CD14-positive monocyte (primary cell): ENCODE results near the gene SCUBE1. TPM values are rescaled to one million over a fixed set of nuclear protein-coding genes. Genes with fewer than 3 reads are reported as not detected.
A peak's percentile ranks its signal among the peaks of the same experiment; 100 is the strongest.

ENCODE experiments used
- DNase-seq, 3 donors: peaks; one replicate each; pipeline ENCODE4 v3.0.0-alpha.2; 2011 to 2022
- H2AFZ ChIP-seq: 2 replicates; pipeline ENCODE4 v1.6.0; 2012; ENCODE audit warnings: mild to moderate bottlenecking, low read depth, low read length, inconsistent platforms; ENCODE audit not compliant: insufficient read depth, poor library complexity, severe bottlenecking
- H3K27ac ChIP-seq, 2 donors: 1 replicate in 1 of 2; 2 replicates in 1 of 2; pipeline ENCODE4 v1.5.1; 2012 to 2013; ENCODE audit warnings: low read length in 2 of 2, control low read depth in 1 of 2, inconsistent platforms in 1 of 2, low read depth in 1 of 2, mild to moderate bottlenecking in 1 of 2
- H3K27me3 ChIP-seq, 2 donors: one replicate each; pipeline versions ENCODE4 v1.6.0 to v1.6.1; 2011 to 2013; ENCODE audit warnings: low read length in 2 of 2; ENCODE audit not compliant: control insufficient read depth in 2 of 2, insufficient read depth in 2 of 2
- H3K36me3 ChIP-seq, 2 donors: replicated peaks in 1 of 2; 1 replicate in 1 of 2; 2 replicates in 1 of 2; pipeline versions ENCODE4 v1.5.1 to v1.6.1; 2012 to 2013; ENCODE audit warnings: low read length in 2 of 2, control low read depth in 1 of 2, inconsistent platforms in 1 of 2, mild to moderate bottlenecking in 1 of 2; ENCODE audit not compliant: insufficient read depth in 2 of 2, control insufficient read depth in 1 of 2
- H3K4me1 ChIP-seq, 2 donors: 1 replicate in 1 of 2; 2 replicates in 1 of 2; pipeline versions ENCODE4 v1.5.1 to v1.6.1; 2012 to 2013; ENCODE audit warnings: low read length in 2 of 2, control low read depth in 1 of 2, inconsistent platforms in 1 of 2, mild to moderate bottlenecking in 1 of 2, moderate library complexity in 1 of 2; ENCODE audit not compliant: insufficient read depth in 2 of 2, control insufficient read depth in 1 of 2
- H3K4me2 ChIP-seq: replicated peaks from 2 replicates; pipeline ENCODE3; 2012; ENCODE audit warnings: low read length, moderate library complexity, mild to moderate bottlenecking; ENCODE audit not compliant: poor library complexity, severe bottlenecking; ENCODE audit errors: extremely low read depth
- H3K4me3 ChIP-seq, 3 experiments: fragments of 200-600 bp in 1 of 3; sonication (generic) in 1 of 3; replicated peaks in 1 of 3; 1 replicate in 2 of 3; 2 replicates in 1 of 3; pipeline ENCODE4 v1.5.1; 2011 to 2013; ENCODE audit warnings: low read length in 3 of 3, mild to moderate bottlenecking in 3 of 3, control low read depth in 2 of 3, low read depth in 2 of 3, inconsistent platforms in 1 of 3, moderate library complexity in 1 of 3
- H3K79me2 ChIP-seq: 2 replicates; pipeline ENCODE4 v1.6.0; 2012; ENCODE audit warnings: mild to moderate bottlenecking, control low read depth, inconsistent platforms, low read length, moderate library complexity; ENCODE audit not compliant: insufficient read depth
- H3K9ac ChIP-seq: 2 replicates; pipeline ENCODE4 v1.6.0; 2017; ENCODE audit warnings: low read length, mild to moderate bottlenecking; ENCODE audit not compliant: insufficient read depth, poor library complexity, severe bottlenecking
- H3K9me3 ChIP-seq, 2 donors: replicated peaks in 1 of 2; 1 replicate in 1 of 2; 2 replicates in 1 of 2; pipeline versions ENCODE4 v1.5.1 to v1.6.1; 2012 to 2013; ENCODE audit warnings: low read length in 2 of 2, control low read depth in 1 of 2; ENCODE audit not compliant: control insufficient read depth in 1 of 2, insufficient read depth in 1 of 2
- H4K20me1 ChIP-seq: 2 replicates; pipeline ENCODE4 v1.6.0; 2012; ENCODE audit warnings: mild to moderate bottlenecking, low read length, control low read depth, moderate library complexity; ENCODE audit not compliant: insufficient read depth
- H3K27ac Mint-ChIP-seq, 7 donors: one replicate each; pipeline ENCODE4 v1.8.0; 2020; ENCODE audit warnings: mild to moderate bottlenecking in 7 of 7, mixed read lengths in 7 of 7, moderate library complexity in 6 of 7, inconsistent platforms in 2 of 7
- H3K27me3 Mint-ChIP-seq, 3 donors: one replicate each; pipeline ENCODE4 v1.8.0; 2021 to 2022; ENCODE audit warnings: low read depth in 3 of 3, mild to moderate bottlenecking in 3 of 3, mixed read lengths in 3 of 3, moderate library complexity in 3 of 3, inconsistent platforms in 1 of 3
- H3K36me3 Mint-ChIP-seq, 2 donors: one replicate each; pipeline ENCODE4 v1.8.0; 2020; ENCODE audit warnings: mixed read lengths in 2 of 2, inconsistent platforms in 1 of 2, mild to moderate bottlenecking in 1 of 2
- H3K4me1 Mint-ChIP-seq: one replicate; pipeline ENCODE4 v1.8.0; 2020; ENCODE audit warnings: mild to moderate bottlenecking, mixed read lengths
- H3K4me3 Mint-ChIP-seq, 2 donors: one replicate each; pipeline ENCODE4 v1.8.0; 2020; ENCODE audit warnings: mild to moderate bottlenecking in 2 of 2, mixed read lengths in 2 of 2, moderate library complexity in 1 of 2
- H3K9me3 Mint-ChIP-seq, 7 donors: one replicate each; pipeline ENCODE4 v1.8.0; 2020 to 2022; ENCODE audit warnings: mixed read lengths in 7 of 7, mild to moderate bottlenecking in 6 of 7, moderate library complexity in 6 of 7, inconsistent platforms in 2 of 7
- CTCF ChIP-seq: fragments of 200-600 bp; IDR thresholded peaks from one replicate; pipeline ENCODE4 v1.8.0; 2022; ENCODE audit warnings: antibody characterized with exemption, mild to moderate bottlenecking
- WGBS: methylation state at CpG from one replicate; pipeline ENCODE4 v1.1.5; 2013; ENCODE audit warnings: missing lambda C conversion rate; ENCODE audit not compliant: insufficient coverage; 5-methylcytosine and 5-hydroxymethylcytosine counted together
- intact Hi-C, 2 donors: fragments of 100-400 bp; cut with micrococcal nuclease; formaldehyde crosslinking; loops; one replicate each; pipeline versions ENCODE4 v1.15.0 to v1.15.1; 2023
- polyA plus RNA-seq, 3 donors: library from polyadenylated mRNA; depleted of rRNA in 1 of 3; unstranded in 2 of 3; stranded (reverse) in 1 of 3; fragments of 300-500 nt in 2 of 3; fragments of >200 nt in 1 of 3; fragmentation: Illumina TruSeq in 2 of 3; gene quantifications; 1 replicate in 2 of 3; 2 replicates in 1 of 3; pipeline ENCODE4 v1.2.3, GENCODE V29; 2012 to 2021

Gene SCUBE1
- polyA plus RNA-seq, 3 donors: 0.20 to 0.32 (median 0.26) TPM

GRCh38 chr22:43153899-43154298, 189.3 kb downstream of the SCUBE1 start:
- H2AFZ ChIP-seq: no peak overlapping the region
- no peaks in the 10 kb centered on the region for H3K9me3 Mint-ChIP-seq
- peak overlapping the region; percentile 72 to 79 for H3K27ac ChIP-seq
- H3K4me2 ChIP-seq: peak overlapping the region; percentile 79
- H3K4me1 Mint-ChIP-seq: peaks cover 67% of the 10 kb centered on the region
- no peak for DNase-seq
- H3K27ac Mint-ChIP-seq: peak overlapping the region; percentile 86 to 96 (median 93)
- H3K4me3 ChIP-seq: peak overlapping the region; percentile 5 to 98 (median 98)
- TF ChIP-seq CTCF: no peak
- peaks cover 70 to 85% of the 10 kb centered on the region in 2 donors for H3K4me1 ChIP-seq
- intact Hi-C loops: loop anchor here in 1 of 2 donors (2.0 to 10.0 kb wide), 5 partner anchors 33 to 537 kb away; partner anchors contain the start of genes PACSIN2 and TTLL12
- H3K9me3 ChIP-seq: no peaks in the 10 kb centered on the region
- peaks cover 87% of the 10 kb centered on the region for H3K79me2 ChIP-seq
- H4K20me1 ChIP-seq: peaks cover 57% of the 10 kb centered on the region
- peaks cover 0 to 17% of the 10 kb centered on the region in 2 donors for H3K36me3 ChIP-seq
- H3K4me3 Mint-ChIP-seq: peak overlapping the region; percentile 49 to 100
- H3K36me3 Mint-ChIP-seq: peaks cover 0 to 24% of the 10 kb centered on the region in 2 donors
- H3K9ac ChIP-seq: peak overlapping the region; percentile 32
- H3K27me3 ChIP-seq: no peaks in the 10 kb centered on the region
- peaks cover 0 to 2% (median 0%) of the 10 kb centered on the region in 3 donors for H3K27me3 Mint-ChIP-seq
- 20% methylated on average over 1 of the region's 9 CpGs for WGBS

- peaks cover 0 to 12% of the 10 kb centered on the region in 2 donors for H3K36me3 ChIP-seq
- peak overlapping the region; percentile 83 for H3K9ac ChIP-seq
- H3K4me1 ChIP-seq: peaks cover 70 to 85% of the 10 kb centered on the region in 2 donors
- peaks cover 77% of the 10 kb centered on the region for H3K79me2 ChIP-seq
- WGBS: 3% methylated on average over 19 of the region's 22 CpGs
- peak in 2 of 3 donors; percentile 32 to 36 for DNase-seq
- no peaks in the 10 kb centered on the region for H3K9me3 Mint-ChIP-seq
- H3K4me3 ChIP-seq: peak overlapping the region; percentile 86 to 98 (median 98)
- no peaks in the 10 kb centered on the region for H3K9me3 ChIP-seq
- peaks cover 43% of the 10 kb centered on the region for H4K20me1 ChIP-seq
- no peaks in the 10 kb centered on the region for H3K27me3 ChIP-seq
- peak overlapping the region; percentile 80 to 95 (median 93) for H3K27ac Mint-ChIP-seq
- H2AFZ ChIP-seq: peak overlapping the region; percentile 88
- H3K4me2 ChIP-seq: peak overlapping the region; percentile 83
- no peak for TF ChIP-seq CTCF
- H3K27me3 Mint-ChIP-seq: no peaks in the 10 kb centered on the region
- peaks cover 67% of the 10 kb centered on the region for H3K4me1 Mint-ChIP-seq
- H3K36me3 Mint-ChIP-seq: peaks cover 0 to 18% of the 10 kb centered on the region in 2 donors
- peak overlapping the region; percentile 85 to 100 for H3K4me3 Mint-ChIP-seq
- intact Hi-C loops: loop anchor here in 1 of 2 donors (2.0 to 10.0 kb wide), 5 partner anchors 35 to 535 kb away; partner anchors contain the start of genes PACSIN2 and TTLL12
- H3K27ac ChIP-seq: peak overlapping the region; percentile 87 to 89
These were observed 190.7 kb downstream of the SCUBE1 start for GRCh38 chr22:43152357-43153071.
